GM18519 (cell line): ENCODE measurements around the gene RBPJL.

Experiments used
- ATAC-seq: cut with Tn5 transposase; IDR thresholded peaks from one replicate; pipeline ENCODE4 v1.9.1; 2021; ENCODE audit warnings: mild to moderate bottlenecking, moderate library complexity; ENCODE audit not compliant: unreplicated experiment, low FRiP score

RBPJL gene

DNA sequence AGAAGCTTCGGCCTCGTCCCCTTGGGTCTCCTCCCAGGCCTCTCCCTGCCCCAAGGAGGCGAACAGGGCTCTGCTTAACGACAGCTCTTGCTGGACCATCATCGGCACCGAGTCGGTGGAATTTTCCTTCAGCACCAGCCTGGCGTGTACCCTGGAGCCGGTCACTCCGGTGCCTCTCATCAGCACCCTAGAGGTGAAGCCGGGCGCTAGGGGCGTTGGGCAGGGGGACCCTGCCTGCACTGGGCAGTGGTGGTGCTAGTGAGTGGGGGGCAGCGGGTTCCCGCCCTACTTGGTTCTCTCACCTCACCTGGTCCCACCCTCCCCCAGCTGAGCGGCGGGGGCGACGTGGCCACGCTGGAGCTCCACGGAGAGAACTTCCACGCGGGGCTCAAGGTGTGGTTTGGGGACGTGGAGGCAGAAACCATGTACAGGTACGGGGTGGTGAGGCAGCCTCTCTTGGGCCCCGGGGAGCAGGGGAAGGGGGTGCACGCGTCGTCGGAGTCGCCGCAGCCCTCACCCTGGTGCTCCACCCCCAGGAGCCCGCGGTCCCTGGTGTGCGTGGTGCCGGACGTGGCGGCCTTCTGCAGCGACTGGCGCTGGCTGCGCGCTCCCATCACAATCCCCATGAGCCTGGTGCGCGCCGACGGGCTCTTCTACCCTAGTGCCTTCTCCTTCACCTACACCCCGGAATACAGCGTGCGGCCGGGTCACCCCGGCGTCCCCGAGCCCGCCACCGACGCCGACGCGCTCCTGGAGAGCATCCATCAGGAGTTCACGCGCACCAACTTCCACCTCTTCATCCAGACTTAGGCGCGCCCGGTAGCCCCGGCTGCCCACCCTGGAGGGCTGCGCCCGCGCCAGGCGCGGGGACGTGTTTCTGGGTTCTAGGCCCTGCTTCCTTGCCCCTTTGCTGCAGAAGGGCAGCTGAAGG lies 9.8 kb downstream of the RBPJL start:
- no peak for ATAC-seq

DNA sequence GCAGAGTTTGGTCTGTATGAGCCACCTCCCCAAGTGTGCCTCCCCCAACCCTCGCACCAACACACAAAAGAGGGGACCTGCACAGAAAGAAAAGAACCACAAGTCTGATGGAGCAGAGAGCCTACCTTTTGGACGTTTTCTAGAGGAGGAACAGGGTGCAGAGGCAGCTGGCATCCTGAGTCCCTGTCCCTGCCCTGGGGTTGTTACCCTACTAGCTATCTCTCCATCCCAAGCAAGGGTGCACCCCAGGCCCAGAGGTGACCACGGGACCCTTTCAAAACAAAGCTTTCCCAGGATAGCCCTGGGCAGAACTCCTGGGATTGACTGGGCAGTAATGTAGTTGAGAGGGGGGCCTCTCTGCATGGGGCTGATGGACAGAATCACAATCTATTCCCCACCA lies 11.2 kb downstream of the RBPJL start:
- ATAC-seq = no peak

DNA sequence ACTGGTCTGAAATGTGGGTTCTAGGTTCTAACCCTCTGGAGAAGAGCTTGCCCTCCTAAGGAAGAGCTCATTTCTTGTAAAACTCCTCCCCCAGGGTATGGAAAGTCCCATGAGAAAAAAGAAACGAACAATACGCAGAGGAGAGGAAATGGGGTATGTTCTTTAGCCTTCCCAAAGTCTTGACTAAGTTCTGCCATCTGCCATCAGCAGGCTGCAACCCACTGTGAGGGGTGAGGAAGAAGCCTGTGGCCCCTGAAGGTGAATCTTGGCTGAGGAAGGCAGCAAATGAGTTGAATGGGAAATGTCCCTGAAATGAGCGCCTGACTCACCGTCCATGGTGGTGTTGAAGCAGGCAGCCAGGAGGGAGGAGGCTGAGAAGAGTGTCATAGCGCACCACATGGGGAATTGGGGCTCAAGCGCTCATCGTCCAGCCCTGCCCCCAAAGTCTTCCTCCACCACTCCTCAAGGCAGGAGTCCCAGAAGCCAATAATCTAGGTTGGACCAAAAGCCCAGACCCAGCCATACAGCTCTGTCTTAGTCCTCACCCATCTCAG lies 11.8 kb downstream of the RBPJL start:
- ATAC-seq = no peak

DNA sequence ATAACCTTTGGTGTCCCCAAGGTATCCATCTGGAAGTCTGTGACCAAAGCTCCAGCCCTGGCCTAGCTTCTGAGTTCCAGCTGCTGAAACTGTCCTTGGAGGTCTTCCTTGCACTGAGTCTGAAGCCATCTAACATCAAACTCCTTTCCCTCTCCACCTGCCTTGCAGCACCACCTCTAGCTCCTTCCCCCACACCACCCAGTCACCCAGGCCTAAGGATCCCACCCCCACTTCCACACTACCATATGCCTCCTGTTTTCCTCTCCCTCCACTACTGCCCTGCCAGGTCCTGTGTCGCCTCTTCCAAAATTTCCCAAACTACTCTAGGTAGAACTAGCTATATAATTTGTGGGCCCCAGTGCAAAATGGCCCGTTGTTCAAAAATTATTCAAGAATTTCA lies 12.3 kb downstream of the RBPJL start:
- no peak for ATAC-seq

DNA sequence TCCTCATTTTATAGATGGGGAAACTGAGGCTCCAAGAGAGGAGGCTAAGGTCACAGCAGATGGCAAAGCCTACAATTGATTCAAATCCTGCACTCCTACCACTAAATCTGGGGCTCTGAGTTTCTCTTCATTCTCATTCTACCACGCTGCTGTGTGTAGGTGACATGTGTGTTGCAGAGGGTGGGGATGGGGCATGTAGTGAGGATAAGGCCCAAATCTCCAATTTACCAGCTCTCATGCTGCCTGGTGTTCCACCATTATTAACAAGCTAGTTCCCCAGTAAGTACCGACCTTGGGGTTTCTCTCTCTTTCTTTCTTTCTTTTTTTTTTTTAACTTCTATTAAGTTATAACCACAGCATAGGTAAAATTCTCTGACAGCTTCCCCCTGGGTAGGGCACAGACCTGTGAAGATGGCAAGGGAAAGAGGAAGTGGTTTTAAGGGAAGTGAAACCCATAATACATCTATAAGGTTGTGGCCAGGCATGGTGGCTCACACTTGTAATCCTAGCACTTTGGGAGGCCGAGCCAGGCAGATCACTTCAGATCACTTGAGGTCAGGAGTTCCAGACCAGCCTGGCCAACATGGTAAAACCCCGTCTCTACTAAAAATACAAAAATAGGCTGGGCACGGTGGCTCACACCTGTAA lies 14.4 kb downstream of the RBPJL start:
- peak; percentile 50 for ATAC-seq

DNA sequence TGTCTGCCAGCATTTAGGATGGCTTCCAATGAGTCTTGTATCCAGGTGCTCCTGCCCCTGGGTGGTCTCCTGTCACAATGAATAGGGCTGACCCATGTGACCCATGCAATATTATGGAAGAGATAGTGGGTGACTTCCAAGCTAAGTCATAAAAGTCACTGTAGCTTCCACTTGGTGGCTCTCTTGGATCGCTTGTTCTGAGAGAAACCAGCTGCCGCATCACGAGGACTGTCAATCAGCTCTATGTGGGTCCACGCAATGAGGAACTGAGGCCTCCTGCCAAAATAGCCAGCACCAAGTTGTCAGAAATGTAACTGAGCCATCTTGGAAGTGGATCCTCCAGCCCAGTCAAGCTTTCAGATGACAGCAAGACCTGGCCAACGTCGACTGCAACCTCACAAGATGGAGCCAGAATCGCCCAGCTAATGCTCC lies 16.3 kb downstream of the RBPJL start:
- no peak for ATAC-seq

DNA sequence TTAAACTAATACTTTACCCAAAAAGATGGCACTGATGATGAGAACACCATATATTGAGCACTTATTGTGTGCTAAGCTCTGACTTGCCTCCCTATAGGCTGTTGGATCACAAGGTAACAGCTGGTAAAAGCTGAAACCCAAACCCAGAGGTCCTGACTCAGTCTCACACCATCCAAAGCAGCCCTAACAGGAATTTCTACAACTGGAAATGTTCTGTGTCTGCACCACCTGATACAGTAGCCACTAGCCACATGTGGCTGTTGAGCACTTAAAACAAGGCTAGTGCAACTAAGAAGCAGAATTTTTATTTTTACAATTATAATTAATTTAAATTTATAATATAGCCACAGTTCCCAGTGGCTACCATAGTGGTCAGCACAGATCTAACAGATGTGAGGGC lies 17.1 kb downstream of the RBPJL start:
- ATAC-seq = no peak

DNA sequence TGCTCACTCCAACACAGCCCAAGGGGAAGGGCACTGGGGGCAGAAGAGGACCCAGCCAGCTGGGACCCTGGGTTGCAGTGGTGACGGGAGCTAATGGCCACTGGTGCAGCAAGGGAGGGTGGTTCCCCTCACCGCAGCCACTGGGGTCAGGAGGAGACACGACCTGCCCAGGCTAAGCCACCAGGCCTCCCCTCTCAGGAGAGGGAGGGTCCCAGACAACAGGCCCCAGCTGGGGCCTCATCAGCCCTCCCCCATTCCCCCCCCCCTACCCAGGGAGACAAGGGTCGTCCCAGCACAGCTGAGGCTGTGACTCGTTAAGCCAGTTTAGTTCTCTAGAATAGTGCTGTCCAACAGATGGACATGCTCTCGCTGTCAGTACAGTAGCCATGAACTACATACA lies 18.7 kb downstream of the RBPJL start:
- no peak for ATAC-seq

DNA sequence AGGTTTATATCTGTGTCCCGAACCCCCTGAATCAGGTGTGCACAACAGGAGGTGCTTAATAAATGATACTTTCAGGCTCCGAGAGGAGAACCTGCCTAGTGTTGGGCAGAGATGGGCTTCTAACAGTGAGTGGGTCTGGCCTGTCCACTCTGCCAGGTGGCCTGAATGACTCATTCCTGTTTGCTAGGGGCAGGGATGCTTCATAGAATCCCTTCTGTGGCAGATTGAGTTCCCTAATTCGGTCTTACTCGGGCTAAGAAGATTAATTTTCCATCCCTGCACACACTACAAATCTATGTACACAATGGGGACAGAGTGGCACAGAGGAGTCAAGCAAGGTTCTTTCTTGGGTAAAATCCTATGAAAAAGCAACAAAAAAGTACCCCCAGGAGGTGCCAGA lies 21.8 kb downstream of the RBPJL start:
- ATAC-seq = no peak

DNA sequence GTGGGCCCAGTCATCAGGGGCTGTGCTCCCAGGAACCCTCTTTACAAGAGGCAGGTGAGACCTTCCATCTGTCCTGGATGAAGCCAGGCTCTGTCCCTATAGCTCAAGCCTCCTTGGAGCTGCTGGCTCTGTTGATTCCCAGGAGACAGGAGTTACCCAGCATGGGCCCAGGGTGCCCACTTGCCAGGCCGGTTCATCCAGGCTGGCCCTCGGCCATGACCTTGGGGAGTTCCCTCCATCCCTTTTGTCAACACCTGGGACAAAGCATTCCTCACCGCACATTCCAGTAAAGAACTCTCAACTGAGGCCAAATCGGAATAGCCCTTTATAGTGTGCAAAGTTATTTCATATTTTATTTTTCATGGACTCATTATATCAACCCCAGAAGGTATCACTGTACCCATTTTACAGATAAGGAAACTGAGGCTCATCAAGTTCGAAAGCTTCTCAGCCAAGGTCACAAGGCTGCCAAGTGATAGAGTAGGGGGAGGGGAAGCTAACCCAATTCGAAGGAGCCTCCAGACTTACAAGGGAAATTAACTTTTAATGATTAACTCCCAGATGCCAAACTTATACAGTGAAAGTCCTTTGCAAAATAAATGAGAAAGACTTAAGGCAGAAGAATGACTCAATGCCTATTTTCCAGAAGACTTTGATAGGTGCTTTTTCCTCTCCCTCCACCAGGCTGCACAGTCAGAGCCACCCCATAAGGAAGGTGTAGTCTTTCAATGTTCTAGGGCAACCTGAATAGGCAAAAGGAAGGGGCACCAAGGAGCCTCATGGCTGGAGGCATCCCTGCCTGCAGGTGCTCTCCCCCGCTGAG lies 23.1 kb downstream of the RBPJL start:
- ATAC-seq = no peak

DNA sequence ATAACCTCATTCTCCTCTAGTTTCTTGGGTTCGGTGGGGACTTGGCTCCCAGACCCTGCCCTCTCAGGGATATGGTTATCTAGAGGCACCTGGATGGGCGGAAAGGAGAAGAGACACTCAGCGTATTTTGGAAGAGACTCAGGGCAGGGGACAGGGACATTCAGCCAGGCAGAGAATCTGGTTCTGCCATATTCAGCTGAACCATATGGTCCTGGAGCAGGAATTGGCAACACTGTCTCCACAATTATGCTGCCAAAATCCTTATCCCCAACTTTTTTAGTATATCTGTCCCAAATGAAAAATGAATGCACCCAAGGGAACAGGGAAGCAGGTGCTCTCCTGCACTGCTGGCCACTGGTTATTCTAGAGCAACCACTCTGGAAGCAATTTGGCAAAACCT lies 23.8 kb downstream of the RBPJL start:
- ATAC-seq = no peak

DNA sequence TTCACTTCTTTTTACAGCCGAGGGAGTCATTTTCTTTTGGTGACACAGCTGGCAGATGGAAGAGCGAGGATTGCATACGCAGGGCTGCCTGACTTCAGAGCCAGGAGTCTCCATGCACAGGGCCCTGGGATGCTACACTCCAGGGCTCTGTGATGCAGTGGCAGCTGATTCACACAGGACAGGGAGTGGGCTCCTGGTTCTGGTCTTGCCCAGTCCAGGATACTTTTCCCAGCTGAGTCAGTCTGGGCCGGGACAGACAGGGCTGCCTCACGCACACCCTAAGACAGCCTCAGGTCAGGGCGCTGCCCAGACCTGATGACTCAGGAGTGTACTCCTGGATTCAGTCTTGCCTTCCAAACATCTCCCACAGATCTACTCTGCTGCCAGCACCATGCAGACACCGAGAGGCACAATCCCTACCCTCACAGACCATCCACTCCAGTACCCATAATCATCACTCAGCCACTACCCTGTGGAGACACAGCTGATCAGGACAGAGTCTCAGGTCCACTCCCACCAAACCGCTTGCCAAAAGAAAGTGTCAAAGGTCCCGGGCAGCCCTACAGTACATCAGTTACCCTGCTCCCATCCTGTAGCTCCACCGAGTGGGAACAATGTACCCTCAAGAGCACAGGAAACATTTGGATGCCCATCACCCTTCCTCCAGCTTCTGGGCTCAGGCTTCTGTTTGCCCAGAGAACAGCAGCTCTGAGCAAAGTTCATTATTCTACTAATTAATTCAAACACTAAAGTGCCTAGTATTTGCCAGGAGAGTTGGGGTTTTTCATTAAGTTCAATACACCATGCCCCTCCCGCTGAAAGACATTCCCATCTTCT lies 30.1 kb downstream of the RBPJL start:
- ATAC-seq = no peak

DNA sequence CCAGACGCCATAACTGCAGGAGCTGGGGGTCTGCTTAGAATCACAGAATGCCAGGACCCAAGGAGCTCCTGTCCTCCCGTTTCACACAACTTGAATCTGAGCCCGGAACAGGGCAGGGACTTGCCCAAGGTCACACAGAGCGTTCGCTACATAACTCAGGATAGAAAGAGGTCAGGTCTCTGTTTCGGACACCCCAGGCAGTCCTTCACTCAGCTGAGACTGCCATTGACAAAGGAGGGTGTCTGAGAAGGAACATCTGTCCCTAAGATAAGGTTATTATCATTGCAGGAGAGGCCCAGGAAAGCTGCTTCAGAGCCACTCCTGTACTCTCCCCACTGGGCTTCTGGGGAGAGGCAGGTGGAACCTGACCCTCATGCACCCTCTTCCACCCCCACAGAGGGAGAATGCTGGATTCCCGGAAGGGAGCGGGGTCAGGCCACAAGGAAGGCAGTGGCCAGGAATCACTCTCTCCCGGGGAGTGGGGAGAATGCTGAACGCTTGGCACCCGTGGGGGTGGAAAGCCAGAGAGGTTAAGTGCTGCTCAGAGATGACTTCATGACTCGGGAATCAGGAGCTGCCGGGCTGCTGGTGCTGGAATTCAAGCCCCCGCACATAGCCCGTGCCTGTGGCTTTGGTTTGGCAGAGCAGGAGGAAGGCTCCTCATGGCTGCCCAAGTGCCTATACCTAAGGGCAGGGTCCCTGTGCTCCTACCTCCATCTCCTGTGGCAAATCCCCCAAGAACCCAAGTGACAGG lies 30.9 kb downstream of the RBPJL start:
- ATAC-seq = no peak

DNA sequence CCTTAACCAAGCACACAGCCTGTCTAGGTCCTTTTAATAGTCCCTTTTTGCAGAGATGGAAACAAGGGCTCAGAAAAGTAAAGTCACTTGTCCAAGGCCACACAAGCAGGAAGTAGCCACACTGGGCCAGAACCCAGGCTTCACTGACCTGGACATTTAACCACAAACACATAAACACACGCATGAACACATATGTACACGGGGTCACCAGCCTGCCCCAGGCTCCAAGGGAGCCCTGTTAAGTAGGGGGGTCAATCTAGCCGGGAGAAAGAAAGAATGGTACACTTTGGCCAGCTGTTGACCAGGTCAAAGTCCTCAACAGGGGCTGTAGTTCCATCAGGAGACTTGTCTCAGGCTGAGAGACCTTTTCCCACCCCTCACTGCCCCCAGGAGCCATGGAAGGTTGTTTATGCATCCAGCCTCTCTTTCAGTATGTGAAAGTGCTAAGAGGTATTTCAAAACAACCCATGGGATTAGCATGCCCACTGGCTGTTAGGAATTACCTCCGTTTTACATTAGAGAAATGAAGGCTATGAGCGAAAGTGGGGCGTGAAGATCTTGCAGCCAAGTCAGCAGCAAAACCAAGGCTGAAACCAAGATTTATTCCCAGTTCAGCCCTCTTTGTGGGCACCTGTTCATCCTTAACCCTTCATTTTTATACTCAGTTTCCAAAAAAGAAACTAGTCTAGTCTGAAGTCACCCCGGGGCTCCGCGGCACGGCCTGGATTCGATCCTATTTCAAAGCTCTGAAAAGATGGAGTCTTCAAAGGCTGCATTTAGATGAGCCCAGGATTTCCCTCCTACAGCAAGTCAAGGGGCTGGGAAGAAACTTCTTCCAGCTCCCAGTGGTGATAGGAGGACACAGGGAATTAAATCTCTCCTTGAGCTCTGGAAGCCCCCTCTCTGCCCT lies 31.7 kb downstream of the RBPJL start:
- ATAC-seq = no peak

DNA sequence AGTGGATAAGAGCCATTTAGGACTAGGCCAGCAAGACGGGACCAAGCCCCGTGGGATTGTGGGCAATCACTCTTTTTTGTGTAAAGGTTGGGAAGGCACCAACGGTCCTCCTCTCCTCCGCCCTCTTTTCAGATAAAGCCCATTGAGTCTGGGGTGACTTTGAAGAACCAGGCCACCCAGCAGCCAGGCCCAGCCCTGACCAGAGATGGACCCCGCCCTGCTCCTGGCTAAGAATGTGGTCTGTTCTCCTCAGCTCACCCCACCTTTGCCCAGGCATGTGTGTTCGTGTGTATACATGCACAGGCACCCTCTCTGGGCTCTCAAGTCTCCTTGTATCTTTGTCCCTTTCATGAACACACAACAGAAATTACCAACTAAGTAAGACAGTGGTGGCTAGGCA lies 32.4 kb downstream of the RBPJL start:
- no peak for ATAC-seq

DNA sequence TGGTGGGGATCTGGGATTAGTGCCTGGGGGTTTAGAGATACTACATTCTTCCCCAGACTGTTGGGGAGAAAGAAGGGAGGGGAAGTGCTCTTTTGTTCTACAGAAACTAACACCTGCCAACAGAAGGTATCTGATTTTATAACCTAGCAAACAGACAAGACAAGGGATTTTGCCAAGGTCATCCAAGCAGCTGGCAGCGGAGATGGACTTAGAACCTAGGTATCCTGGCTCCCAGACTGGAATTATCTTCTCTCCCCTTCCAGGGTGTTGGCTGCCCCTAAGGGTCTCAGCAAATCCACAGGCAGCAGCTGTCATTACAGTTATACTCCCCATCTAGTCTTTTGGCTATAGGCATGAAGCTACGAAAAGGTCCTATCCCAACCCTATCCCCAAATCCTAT lies 33.2 kb downstream of the RBPJL start:
- no peak for ATAC-seq

DNA sequence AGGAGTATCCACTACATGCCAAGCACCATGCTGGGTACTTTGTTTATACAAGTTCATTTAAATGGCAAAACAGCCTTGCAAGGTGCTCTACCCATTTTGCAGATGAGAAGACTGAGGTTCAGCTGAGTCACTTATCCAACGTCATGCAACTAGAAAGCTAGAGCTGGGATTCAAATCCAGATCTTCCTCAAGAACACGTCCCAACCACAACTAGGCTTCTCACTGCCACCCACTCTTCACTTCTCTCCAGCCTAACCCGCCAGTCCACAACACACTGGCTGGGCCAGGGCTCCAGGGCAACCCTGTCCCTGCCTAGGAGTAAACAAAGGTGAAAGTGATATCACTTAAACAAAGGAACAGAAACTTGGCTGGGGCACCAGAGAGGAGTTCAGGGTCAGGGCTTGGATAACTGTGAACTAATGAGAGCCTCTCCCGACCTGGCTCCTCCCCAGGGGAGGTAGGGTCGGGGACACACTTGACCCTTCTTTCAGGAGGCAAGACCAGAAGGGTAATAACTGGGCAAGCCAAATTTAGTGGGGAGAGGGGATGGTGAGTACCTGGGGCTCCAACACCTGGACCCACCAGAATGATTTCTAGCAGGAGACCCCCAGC lies 33.7 kb downstream of the RBPJL start:
- no peak for ATAC-seq

DNA sequence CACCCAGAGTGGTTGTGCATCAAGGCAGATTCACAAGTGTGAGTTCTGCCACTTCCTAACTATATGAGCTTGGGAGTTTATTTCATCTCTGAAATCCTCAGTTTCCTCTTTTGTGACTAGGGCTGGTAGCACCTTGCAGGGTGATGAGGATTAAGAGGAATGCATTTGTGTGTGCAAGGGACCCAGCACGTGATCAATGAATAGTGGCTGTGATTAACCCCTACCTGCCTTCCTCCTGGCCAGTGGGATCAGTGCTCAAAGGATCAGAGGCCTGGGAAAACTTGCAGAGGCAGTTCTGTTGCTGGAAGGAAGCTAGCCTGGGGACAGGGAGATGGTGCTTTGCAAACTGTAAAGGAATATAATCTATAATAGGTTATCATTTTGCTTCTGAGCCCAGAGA lies 34.3 kb downstream of the RBPJL start:
- no peak for ATAC-seq
